ENCODE data around the gene ITGB8.
A peak's percentile ranks its signal among the peaks of the same experiment; 100 is the strongest.

Gene ITGB8

GRCh38 chr7:20310963-20311742 lies 19.5 kb upstream of the ITGB8 start:
- DNase-seq, result peak; percentile 70

- no peak for DNase-seq
These were observed 19.0 kb upstream of the ITGB8 start for GRCh38 chr7:20311743-20312042.

DNA sequence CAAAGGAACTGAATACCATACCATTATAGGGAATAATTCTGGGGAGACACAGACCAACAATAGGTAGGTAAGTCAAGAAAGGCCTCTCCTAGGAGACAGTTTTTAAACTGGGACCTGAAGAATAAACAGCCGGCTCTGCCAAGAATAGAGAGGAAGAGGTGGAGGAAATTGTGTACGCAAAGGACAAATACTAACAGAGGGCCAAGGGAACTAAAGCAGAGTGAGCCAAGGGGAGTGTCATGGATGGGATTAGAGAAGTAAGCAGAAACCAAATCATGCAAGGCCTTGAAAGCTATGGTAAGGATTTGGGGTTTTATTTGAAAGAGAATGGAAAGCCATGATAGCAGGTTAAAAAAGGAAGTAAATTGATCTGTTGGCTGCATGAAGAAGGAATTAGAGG lies 18.1 kb upstream of the ITGB8 start:
- DNase-seq, result no peak

- DNase-seq, result no peak
These were observed 17.1 kb upstream of the ITGB8 start for GRCh38 chr7:20313626-20314025.

GRCh38 chr7:20314198-20314597 lies 16.5 kb upstream of the ITGB8 start:
- no peak for DNase-seq

DNA sequence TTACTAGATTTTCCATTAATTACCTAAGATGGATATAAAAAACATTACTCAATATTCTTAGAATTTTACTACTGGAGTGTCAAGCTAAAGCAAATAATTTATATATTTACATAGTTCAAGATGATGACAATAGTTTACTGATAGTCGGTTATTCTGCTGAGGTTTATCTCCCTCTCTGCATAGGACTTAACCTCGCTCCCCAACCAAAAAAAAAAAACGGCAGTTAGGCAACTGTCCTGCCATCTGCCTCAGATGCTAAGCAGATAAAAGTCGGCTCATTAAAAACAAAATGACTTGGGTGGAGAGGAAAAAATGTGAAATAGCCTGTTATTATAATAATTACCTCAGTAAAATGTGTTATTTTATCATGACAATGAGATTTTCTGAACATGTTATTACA lies 14.0 kb upstream of the ITGB8 start:
- no peak for DNase-seq

DNA sequence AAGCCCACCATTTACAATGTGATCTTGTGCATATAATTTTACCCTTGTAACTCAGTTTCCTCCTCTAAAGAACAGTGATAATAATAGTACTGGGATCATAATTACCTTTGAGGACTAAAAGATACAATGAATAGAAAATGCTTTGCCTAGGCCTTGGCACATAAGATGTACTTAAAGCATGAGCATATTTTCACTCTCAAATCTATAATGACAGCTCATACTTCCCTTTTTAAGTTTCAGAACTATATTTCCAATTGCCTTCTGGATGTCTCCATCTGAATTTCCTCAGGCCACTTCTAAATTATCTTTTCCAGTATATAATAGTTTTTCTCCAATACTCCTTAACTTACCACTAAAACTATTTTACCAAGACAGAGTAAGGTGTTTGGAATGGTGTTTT lies 13.3 kb upstream of the ITGB8 start:
- DNase-seq, result no peak

DNA sequence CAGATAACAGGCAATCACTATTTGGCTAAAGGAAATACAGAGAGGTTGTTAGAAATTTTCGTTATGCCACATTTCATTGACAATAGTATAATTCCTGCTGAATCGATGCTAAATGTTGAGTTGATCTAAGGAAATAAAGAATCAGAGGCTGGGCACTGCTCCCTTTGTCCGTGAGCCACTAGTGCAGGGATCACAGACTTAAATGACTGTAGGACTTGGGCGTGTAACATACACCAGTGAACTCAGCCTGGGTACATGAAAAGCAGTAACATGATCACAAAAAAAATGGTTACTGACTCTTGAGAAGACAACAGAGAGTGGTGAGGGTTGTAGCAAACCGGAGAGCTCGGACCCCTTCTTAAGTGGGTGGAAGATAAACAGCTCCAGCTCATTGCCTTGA lies 11.8 kb upstream of the ITGB8 start:
- DNase-seq, result no peak

GRCh38 chr7:20320322-20320721 lies 10.4 kb upstream of the ITGB8 start:
- DNase-seq, result no peak

DNA sequence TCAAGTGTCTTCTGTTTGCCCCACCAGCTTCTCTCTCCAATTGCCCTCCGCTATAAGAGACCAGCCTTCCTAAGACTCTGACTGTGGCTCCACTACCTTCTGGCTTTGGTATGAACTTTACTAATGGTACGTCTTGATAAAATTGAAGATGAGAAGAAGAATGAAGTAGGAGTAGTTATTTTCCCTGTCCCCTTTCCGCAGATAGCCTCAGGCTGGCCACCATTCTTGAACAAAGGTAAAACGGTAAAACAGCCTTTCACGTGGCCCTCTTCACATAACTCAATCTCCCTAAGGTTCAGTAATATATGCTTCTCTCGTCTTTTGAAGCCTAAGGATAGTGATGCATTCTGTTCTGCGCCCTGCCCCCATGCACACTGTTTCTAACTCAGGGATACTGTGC lies 9.9 kb upstream of the ITGB8 start:
- no peak for DNase-seq

DNA sequence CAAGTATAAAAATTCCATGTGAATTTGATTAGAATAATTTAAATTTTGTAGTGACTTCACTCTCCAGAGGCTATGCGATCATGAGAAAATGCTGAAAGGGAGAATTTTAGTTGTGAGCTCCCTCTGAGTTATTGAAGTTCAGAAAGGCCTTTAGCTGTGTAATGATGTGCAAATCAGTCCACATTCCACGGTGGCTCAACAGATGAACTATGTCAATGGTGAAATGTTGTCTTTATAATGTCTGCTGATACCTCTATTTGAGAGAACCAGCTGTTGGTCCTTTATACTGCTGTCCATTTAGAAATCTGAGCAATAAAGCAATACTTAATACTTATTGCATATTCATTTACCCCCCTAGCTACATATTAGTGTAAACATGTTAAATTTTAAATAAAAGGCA lies 7.1 kb upstream of the ITGB8 start:
- no peak for DNase-seq

- no peak for DNase-seq
These were observed 4.4 kb upstream of the ITGB8 start for GRCh38 chr7:20326342-20326741.

- peak; percentile 86 for DNase-seq
These were observed 3.6 kb upstream of the ITGB8 start for GRCh38 chr7:20327055-20327454.

- no peak for DNase-seq
These were observed 2.7 kb upstream of the ITGB8 start for GRCh38 chr7:20328027-20328426.

DNA sequence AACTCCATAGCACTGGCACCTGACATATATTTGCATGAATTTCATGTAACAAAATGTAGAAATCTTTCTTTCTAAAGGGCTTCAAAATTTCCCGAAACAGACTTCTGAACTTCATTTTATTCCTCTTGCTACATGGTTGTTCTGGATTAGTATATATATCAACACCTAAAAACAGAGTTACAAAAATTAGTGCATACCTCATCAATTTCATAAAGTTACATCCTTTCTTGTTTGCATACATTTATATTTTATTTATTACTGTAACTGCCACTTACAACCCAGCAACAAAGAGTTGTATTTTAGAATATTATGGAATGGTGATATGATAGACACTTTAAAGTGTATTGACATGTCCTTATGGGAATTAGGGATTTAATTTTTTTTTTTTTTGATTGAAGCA lies 2.0 kb upstream of the ITGB8 start:
- DNase-seq, result no peak

GRCh38 chr7:20329389-20330238 lies 1.1 kb upstream of the ITGB8 start:
- peak; percentile 94 for DNase-seq

- DNase-seq, result no peak
These were observed 519 bp downstream of the ITGB8 start for GRCh38 chr7:20330928-20331909.

GRCh38 chr7:20331910-20332813 lies 1.5 kb downstream of the ITGB8 start:
- no peak for DNase-seq

DNA sequence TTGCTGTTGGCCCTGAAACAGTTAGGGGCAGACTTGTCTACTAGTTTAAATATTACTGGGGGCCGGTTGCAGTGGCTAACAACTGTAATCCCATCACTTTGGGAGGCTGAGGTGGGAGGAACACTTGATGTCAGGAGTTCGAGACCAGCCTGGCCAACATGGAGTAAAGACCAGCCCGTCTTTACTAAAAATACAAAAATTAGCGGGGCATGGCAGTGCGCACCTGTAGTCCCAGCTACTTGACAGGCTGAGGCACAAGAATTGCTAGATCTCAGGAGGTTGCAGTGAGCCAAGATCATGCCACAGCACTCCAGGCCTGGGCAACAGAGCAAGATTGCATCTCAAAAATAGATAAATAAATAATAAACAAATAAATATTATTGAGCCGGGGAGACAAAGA lies 7.6 kb downstream of the ITGB8 start:
- DNase-seq, result no peak

DNA sequence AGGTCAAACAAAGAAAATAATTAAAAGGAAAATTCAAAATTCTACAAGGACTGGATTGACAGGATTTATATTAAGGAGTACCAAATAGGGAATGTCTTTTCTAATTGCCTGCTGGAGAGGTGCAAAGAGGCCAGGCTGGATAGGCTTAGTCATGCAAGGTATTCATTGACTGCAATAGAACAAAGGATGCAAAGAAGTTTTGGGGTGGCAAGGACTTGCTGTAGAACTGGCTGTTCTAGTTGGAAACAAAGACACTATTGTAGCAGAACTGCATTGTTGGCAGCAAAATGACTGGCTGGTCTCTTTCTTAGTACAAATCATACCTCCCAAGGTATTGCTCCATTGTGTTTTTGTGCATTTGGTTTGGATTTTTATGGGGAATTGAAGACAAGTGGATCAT lies 10.1 kb downstream of the ITGB8 start:
- DNase-seq, result no peak

DNA sequence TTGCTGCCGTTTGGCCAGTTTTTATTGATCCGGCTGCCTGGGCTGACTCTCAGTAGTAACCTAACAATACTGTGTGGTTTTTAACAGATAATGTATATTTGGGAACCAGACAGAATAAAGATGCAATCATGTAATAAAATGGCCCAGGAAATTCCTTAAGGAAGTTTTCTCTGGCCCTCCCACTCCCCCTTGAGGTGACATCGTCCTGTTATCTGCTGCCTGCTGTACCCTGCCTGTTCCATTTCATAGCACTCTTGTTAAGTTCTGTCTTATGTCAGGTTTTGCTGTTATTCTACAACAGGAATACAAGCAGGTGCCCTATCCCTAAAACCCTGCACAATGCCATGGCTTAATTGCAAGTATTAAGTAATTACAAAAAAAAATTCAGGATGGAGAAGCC lies 12.5 kb downstream of the ITGB8 start:
- no peak for DNase-seq

DNA sequence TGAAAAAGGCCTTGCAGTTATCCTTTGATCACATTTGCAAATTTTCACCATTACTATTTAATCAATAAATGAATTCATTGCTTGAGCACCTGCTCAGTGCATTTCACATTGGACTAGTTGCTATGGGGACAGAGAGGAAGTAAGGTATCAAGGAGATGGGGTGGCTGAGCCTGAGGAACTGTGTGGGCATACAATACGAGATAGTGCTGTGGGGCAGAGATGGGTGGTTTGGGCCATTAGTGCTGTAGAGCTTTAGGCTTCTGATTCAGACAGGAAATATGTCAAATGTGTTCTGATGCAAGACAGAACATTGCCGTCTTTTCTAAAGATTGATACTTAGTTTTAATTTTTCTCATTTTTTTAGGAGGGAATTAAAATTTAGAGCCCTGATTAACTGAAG lies 13.2 kb downstream of the ITGB8 start:
- no peak for DNase-seq
